Measurements from ENCODE around the gene RBM23.

Gene RBM23

DNA sequence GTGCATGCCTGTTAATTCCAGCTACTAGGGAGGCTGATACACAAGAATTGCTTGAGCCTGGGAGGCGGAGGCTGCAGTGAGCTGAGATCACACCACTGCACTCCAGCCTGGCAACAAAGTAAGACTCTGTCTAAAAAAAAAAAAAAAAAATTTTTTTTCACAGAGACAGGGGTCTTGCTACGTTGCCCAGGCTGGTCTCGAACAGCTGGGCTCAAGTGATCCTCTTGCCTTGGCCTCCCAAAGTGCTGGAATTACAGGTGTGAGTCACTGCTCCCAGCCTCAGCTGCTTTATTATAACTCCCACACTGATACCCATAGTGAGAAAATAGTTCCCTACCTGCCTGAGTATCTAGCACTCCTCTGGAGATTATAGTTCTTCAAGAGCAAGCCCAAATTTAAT is 26.7 kb upstream of the RBM23 start:
- no peak overlapping the region for H3K27ac ChIP-seq
- TF ChIP-seq, protein P1, sequence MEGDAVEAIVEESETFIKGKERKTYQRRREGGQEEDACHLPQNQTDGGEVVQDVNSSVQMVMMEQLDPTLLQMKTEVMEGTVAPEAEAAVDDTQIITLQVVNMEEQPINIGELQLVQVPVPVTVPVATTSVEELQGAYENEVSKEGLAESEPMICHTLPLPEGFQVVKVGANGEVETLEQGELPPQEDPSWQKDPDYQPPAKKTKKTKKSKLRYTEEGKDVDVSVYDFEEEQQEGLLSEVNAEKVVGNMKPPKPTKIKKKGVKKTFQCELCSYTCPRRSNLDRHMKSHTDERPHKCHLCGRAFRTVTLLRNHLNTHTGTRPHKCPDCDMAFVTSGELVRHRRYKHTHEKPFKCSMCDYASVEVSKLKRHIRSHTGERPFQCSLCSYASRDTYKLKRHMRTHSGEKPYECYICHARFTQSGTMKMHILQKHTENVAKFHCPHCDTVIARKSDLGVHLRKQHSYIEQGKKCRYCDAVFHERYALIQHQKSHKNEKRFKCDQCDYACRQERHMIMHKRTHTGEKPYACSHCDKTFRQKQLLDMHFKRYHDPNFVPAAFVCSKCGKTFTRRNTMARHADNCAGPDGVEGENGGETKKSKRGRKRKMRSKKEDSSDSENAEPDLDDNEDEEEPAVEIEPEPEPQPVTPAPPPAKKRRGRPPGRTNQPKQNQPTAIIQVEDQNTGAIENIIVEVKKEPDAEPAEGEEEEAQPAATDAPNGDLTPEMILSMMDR (conservative IDR thresholded peaks at IDR 0.05), result no peak

DNA sequence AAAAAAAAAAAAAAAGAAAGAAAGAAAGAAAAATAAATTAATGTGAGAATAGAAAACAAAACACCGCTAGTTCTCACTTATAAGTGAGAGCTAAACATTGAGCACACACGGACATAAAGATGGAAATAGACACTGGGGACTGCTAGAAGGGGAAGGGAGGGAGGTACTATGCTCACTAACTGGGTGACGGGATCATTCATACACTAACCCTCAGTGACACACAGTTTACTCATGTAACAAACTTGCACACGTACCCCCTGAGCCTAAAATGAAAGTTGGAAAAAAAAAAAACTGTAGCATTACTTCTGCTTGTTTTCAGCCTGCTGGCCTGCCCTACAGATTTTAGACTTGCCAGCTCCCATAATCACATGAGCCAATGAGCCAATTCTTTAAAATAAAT is 20.7 kb upstream of the RBM23 start:
- TF ChIP-seq, protein P1 (conservative IDR thresholded peaks at IDR 0.05), result no peak
- no peak overlapping the region for H3K27ac ChIP-seq

DNA sequence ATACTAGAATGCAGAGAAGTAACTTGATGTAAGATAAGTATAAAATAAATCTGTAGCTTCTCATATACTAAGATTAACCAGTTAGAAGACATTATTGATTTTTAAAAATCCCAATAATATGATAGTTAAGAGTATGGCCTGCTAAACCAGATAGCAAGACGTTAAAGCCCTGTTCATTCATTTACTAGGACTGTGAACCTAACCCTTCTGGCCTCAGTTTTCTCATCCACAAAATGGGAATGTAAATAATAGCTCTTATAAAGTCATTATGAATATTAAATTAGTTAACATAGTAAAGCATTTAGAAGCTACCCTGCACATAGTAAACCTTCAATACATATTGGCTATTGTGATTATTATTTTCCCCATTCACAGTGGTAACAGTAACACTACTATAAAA is 16.2 kb upstream of the RBM23 start:
- H3K27ac ChIP-seq, result no peak overlapping the region
- TF ChIP-seq, protein P1 (conservative IDR thresholded peaks at IDR 0.05), result no peak

DNA sequence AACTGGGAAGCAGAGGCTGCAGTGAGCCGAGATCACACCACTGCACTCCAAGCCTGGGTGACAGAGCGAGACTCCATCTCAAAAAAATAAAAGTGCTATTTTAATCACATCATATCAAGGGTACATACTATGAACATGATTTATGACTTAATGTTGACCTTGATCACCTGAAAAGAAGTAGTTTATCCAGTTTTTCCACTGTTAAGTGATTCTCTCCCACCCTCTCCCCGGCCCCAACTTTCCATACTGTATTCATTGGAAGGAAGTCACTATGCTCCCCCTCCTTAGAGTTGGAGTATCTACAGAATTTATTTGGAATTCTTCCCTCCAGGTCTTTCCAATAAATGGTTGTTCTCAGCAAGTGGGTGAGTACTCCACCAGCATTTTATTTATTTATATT is 13.2 kb upstream of the RBM23 start:
- H3K27ac ChIP-seq, result no peak overlapping the region
- TF ChIP-seq, protein P1 (conservative IDR thresholded peaks at IDR 0.05), result no peak

DNA sequence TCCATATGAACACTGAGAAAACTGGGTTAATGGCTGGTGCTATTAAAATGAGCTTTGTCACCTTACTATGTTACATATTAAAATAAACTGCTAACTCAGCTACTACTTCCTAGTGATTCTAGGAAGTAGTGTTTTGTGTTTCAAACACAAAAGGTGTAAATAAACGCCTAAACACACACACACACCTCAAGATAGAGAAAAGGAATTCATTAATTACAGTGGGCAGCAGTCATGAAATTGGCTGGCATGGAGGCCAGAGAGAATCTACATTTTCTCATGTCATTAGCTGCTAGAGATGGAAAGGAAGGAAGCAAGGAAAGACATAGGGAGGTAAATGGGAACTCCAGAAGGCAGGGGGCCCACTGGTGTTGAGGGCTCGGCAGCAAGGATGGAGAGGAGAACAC is 11.0 kb upstream of the RBM23 start:
- H3K27ac ChIP-seq, result peak overlapping the region; percentile 82
- TF ChIP-seq, protein P1 (conservative IDR thresholded peaks at IDR 0.05), result no peak

DNA sequence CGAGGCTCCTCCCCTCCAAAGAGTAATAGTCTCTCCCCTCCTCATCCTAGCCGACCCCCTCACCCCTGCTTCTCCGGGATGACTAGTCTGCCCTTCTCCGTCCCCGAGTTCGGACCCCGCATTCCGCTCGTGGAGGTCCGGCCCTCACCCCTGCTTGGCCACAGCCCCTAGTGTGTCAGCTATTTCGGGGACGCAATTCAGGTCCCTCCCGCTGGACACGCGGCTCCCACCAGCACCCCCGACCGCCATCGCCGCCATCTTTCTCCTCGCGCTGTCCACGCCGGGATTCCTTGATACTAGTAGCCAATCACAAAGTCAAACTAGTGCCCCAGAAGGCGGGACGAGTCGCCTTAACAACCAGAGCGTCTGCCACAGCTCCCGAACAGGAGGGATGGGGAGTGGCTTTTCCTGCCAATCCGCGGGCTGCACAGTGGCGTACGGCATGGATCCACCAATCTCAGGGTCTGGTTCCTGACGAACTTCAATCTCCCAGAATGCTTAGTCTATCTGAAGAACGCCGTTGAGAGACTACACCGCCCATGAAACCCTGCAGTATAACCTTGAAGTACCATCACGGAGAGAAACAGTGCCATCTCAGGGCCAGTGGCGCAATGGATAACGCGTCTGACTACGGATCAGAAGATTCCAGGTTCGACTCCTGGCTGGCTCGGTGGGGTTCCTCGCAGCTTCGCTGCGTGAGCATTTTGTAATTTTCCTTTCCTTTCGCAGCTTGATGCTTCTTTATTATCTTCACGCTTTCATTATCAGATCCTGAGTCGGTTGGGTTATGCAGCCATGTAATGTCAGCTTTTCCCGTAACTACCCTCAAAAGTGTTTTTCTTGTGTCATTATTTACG is 10.4 kb upstream of the RBM23 start, which contains the start of gene PRMT5:
PRMT5 (minus strand) TSS at position 273 of the 857 bp plus-strand sequence; CDS start at position 258, 15 bp downstream.
- H3K27ac ChIP-seq, result peak within 1 kb of the TSS; percentile 82
- TF ChIP-seq, protein P1 (conservative IDR thresholded peaks at IDR 0.05), result no peak

DNA sequence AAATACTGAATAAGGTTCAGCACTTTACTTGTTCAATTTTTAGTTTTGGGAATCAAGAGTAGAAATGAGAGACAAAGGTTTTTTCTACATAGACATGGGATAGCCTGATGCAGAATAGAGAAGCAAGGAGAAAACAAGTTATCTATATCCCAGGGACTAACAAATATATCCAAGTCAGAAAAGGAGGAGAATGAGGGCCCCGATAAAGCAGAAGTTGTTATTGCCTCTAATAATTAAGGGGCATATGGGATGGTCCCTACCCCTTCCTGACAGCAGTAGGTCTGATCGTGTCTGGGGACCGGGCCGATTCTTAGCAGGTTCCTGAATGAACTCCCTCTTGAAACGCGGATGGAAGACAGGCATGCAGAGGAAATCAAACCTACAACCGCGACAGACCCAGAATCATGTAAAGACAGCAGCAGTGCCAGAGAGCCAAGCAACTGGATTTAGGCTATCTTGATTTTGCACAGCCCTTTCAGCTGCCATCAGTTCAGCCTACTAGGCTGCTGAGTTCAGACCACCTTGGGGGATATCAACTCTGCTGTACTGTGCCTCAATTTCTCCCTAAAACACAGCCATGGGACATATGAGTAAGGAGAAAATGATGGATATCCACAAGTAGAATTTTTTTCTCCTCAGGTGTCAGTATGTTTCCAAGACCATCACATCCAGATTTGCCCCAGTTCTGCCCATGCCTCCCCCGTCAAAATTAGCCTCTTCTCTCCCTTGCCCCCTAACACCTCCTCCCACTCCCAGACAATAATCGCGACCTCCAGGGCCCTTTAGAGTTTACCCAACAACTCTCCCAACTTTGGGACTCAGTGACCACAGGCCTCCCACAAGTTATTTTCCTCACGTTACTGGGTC is 9.5 kb upstream of the RBM23 start:
- peak overlapping the region; percentile 82 for H3K27ac ChIP-seq
- TF ChIP-seq, protein P1 (conservative IDR thresholded peaks at IDR 0.05), result no peak
